ENCODE results near the gene TTLL11.

TTLL11 gene

GRCh38 chr9:122106576-122106975 lies 13.5 kb upstream of the TTLL11 start:
- DNase-seq, result no peak

GRCh38 chr9:122103985-122104384 lies 10.9 kb upstream of the TTLL11 start:
- DNase-seq, result no peak

GRCh38 chr9:122102156-122102555 lies 9.0 kb upstream of the TTLL11 start:
- DNase-seq, result no peak

GRCh38 chr9:122100756-122101155 lies 7.6 kb upstream of the TTLL11 start:
- no peak for DNase-seq

- DNase-seq, result peak; percentile 79
These were observed 6.3 kb upstream of the TTLL11 start for GRCh38 chr9:122099271-122099869.

- DNase-seq, result no peak
These were observed 4.7 kb upstream of the TTLL11 start for GRCh38 chr9:122097679-122098315.

- no peak for DNase-seq
These were observed 3.7 kb upstream of the TTLL11 start for GRCh38 chr9:122096620-122097415.

- peak; percentile 39 for DNase-seq
These were observed 2.1 kb upstream of the TTLL11 start for GRCh38 chr9:122095010-122095767.

- DNase-seq, result no peak
These were observed 1.2 kb downstream of the TTLL11 start for GRCh38 chr9:122091682-122092592.

GRCh38 chr9:122090981-122091380 lies 2.1 kb downstream of the TTLL11 start:
- no peak for DNase-seq

- no peak for DNase-seq
These were observed 2.7 kb downstream of the TTLL11 start for GRCh38 chr9:122090287-122090883.

- DNase-seq, result no peak
These were observed 4.0 kb downstream of the TTLL11 start for GRCh38 chr9:122088880-122089706.

- DNase-seq, result no peak
These were observed 5.5 kb downstream of the TTLL11 start for GRCh38 chr9:122087406-122088200.

GRCh38 chr9:122086873-122087272 lies 6.2 kb downstream of the TTLL11 start:
- no peak for DNase-seq

GRCh38 chr9:122085260-122085659 lies 7.8 kb downstream of the TTLL11 start:
- no peak for DNase-seq

- DNase-seq, result no peak
These were observed 9.0 kb downstream of the TTLL11 start for GRCh38 chr9:122084026-122084675.

- DNase-seq, result no peak
These were observed 12.1 kb downstream of the TTLL11 start for GRCh38 chr9:122080986-122081385.

GRCh38 chr9:122078557-122078956 lies 14.6 kb downstream of the TTLL11 start:
- DNase-seq, result no peak

- DNase-seq, result no peak
These were observed 16.3 kb downstream of the TTLL11 start for GRCh38 chr9:122076773-122077172.

Measured in COR-L47 (cell line).